GM13977 (cell line): ENCODE data around the gene DAND5.
A peak's percentile ranks its signal among the peaks of the same experiment; 100 is the strongest.

ENCODE experiments used
- DNase-seq: peaks from one replicate; pipeline ENCODE4 v3.0.0; 2012; ENCODE audit warnings: low spot score
- in situ Hi-C: fragments of 300-500 bp; cut with MboI; formaldehyde crosslinking; loops from one replicate; pipeline ENCODE4 v1.12.0; 2022; ENCODE audit warnings: low sequenced_read_pairs, low pct_unique_long_range_greater_than_20kb, mixed read lengths, inconsistent platforms; ENCODE audit not compliant: unreplicated experiment
- TF ChIP-seq, protein P1 (sequence below): IDR thresholded peaks from 2 replicates; pipeline ENCODE4 v1.5.1; 2012; ENCODE audit warnings: mild to moderate bottlenecking, control low read depth; ENCODE audit not compliant: insufficient read depth; ENCODE audit errors: extremely low read depth, missing control alignments

The DAND5 gene

GRCh38 chr19:12987781-12988180 is 18.4 kb downstream of the DAND5 start:
- in situ Hi-C loops, result no loop called here
- no peak for DNase-seq
- TF ChIP-seq, protein P1, sequence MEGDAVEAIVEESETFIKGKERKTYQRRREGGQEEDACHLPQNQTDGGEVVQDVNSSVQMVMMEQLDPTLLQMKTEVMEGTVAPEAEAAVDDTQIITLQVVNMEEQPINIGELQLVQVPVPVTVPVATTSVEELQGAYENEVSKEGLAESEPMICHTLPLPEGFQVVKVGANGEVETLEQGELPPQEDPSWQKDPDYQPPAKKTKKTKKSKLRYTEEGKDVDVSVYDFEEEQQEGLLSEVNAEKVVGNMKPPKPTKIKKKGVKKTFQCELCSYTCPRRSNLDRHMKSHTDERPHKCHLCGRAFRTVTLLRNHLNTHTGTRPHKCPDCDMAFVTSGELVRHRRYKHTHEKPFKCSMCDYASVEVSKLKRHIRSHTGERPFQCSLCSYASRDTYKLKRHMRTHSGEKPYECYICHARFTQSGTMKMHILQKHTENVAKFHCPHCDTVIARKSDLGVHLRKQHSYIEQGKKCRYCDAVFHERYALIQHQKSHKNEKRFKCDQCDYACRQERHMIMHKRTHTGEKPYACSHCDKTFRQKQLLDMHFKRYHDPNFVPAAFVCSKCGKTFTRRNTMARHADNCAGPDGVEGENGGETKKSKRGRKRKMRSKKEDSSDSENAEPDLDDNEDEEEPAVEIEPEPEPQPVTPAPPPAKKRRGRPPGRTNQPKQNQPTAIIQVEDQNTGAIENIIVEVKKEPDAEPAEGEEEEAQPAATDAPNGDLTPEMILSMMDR, result no peak

GRCh38 chr19:12990431-12990830 is 21.1 kb downstream of the DAND5 start:
- DNase-seq, result no peak
- in situ Hi-C loops, result no loop called here
- TF ChIP-seq, protein P1, result no peak

DNA sequence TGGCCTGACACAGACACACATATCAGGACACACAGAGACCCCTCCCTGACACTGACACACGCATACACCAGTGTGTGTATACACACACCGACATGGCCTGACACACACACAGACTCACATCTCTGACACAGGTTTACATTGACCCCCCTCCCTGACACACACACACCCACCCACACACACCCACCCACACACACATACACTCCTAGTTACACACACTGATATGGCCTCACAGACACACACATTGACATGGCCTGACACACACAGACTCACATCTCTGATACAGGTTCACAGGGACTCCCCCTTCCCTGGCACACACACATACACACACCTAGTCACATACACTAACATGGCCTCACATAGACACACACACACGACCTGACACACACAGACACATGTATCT is 21.5 kb downstream of the DAND5 start:
- in situ Hi-C loops, result no loop called here

DNA sequence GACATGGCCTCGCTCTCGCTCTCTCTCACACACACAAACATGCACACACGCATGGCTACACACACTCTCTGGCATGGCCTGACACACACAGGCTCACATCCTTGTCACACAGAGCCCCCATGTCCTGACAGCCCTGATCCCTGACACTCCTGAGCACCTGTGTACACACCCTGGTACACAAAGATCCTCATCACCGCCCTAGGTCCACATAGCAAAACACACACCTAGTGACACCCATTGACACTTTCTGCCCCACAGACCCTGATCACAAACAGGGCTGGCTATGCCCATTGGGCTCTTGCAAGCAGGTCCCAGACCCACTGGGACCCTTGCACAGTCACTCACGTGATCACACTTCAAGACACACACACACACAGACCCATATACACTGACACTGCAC is 21.9 kb downstream of the DAND5 start:
- in situ Hi-C loops, result no loop called here
- no peak for DNase-seq
- TF ChIP-seq, protein P1, result no peak

More for the DNA sequence above, 21.5 kb downstream of the DAND5 start:
- DNase-seq, result no peak
- TF ChIP-seq, protein P1, result no peak

DNA sequence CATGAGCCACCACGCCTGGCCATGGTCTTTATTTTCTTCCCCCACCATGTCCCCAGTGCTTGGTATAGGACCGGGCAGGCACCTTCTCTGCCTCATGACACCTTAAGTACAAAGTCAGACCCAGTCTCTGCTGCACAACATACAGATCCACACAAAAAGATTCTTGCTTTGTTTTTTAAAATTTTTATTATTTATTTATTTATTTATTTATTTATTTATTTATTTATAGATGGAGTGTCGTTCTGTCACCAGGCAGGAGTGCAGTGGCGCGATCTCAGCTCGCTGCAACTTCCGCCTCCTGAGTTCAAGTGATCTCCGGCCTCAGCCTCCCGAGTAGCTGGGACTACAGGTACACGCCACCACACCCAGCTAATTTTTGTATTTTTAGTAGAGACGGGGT is 23.4 kb downstream of the DAND5 start:
- TF ChIP-seq, protein P1, result no peak
- in situ Hi-C loops, result no loop called here
- DNase-seq, result no peak

- DNase-seq, result no peak
- in situ Hi-C loops, result no loop called here
- TF ChIP-seq, protein P1, result no peak
Observed at GRCh38 chr19:12993562-12993961, 24.2 kb downstream of the DAND5 start.

GRCh38 chr19:12994701-12995595 is 25.6 kb downstream of the DAND5 start, which contains the start of gene NFIX:
Gene NFIX, plus strand, starts transcription at chr19:12995475. Its CDS starts 363 bp downstream, at chr19:12995838.
- no peak for DNase-seq
- TF ChIP-seq, protein P1, result peak; percentile 2
- in situ Hi-C loops, result no loop called here
